PFSK-1 (cell line): Measurements from ENCODE around the gene MCTP1.

ENCODE experiments used
- FOXP2 ChIP-seq: optimal IDR thresholded peaks from 2 replicates; pipeline ENCODE3; 2011; ENCODE audit warnings: borderline replicate concordance, control low read depth, inconsistent platforms; ENCODE audit not compliant: insufficient read depth; ENCODE audit errors: extremely low read length, extremely low read depth
- POLR2AphosphoS5 ChIP-seq: IDR thresholded peaks from 2 replicates; pipeline ENCODE4 v1.6.1; 2012; ENCODE audit warnings: low read depth, mild to moderate bottlenecking, control low read depth, low read length, moderate library complexity
- REST ChIP-seq, 2 experiments: IDR thresholded peaks; 2 replicates each; pipeline versions ENCODE4 v1.6.1 to v1.8.0; 2011 to 2012; ENCODE audit warnings: low read depth in 2 of 2, low read length in 2 of 2, control low read depth in 1 of 2, inconsistent platforms in 1 of 2, mild to moderate bottlenecking in 1 of 2, moderate library complexity in 1 of 2; ENCODE audit not compliant: insufficient read depth in 1 of 2
- SIN3A ChIP-seq: IDR thresholded peaks from 2 replicates; pipeline ENCODE4 v1.6.1; 2012; ENCODE audit warnings: mild to moderate bottlenecking, low read length, moderate library complexity, borderline replicate concordance; ENCODE audit not compliant: insufficient read depth
- TAF1 ChIP-seq: IDR thresholded peaks from 2 replicates; pipeline ENCODE4 v1.6.1; 2012; ENCODE audit warnings: low read length, control low read depth, borderline replicate concordance; ENCODE audit not compliant: insufficient read depth

MCTP1 gene

DNA sequence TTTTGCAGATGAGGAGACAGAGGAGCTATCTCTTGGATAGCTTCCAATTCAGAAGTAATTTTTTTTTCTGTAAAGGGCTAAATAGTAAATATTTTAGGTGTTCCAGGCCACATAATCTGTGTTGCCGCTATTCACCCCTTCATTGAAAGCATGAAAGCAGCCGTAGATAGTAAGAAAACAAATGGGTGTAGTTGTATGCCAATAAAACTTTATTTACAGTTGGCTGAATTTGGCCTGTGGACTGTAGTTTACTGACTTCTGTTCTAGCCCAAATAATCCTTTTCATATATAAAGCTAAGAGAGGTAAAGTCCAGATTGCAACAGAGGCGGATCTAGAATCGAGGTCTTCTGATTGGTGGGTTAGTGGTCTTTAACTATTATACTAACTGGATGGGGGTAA is 537.5 kb downstream of the MCTP1 start:
- TF ChIP-seq POLR2AphosphoS5 (no peak), SIN3A (no peak), FOXP2 (no peak), REST (IDR thresholded peaks at IDR 0.05; ENCODE audit: insufficient read depth in 1 of 2, low read depth in 2 of 2, low read length in 2 of 2) (no peak), TAF1 (no peak)

DNA sequence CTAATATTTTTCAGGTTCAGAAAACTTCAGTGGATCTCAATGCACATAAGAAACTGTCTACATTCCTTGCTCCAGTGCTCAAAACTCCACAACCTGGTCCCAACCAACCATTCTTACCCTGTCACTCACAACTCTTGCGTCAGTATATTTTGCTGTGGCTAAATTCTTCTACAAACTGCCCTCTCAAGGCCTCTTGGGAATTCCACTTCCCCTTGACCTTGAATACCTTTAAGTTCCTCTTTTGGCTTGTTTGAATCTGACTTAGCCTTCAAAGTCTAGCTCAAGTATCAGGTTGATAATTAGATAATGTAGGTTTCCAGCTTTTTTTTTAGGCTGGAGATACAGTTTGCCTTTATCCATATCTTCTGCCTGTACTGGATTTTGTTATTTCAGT is 538.2 kb downstream of the MCTP1 start:
- TF ChIP-seq FOXP2 (no peak), SIN3A (no peak), POLR2AphosphoS5 (no peak), TAF1 (no peak)

- TF ChIP-seq TAF1 (no peak), FOXP2 (peak; percentile 11)
These were observed 538.8 kb downstream of the MCTP1 start for GRCh38 chr5:94745786-94746730.

GRCh38 chr5:94744906-94745305 is 540.0 kb downstream of the MCTP1 start:
- TF ChIP-seq POLR2AphosphoS5 (no peak), FOXP2 (no peak), REST (IDR thresholded peaks at IDR 0.05; ENCODE audit: insufficient read depth in 1 of 2, low read depth in 2 of 2, low read length in 2 of 2) (no peak), SIN3A (no peak), TAF1 (no peak)

DNA sequence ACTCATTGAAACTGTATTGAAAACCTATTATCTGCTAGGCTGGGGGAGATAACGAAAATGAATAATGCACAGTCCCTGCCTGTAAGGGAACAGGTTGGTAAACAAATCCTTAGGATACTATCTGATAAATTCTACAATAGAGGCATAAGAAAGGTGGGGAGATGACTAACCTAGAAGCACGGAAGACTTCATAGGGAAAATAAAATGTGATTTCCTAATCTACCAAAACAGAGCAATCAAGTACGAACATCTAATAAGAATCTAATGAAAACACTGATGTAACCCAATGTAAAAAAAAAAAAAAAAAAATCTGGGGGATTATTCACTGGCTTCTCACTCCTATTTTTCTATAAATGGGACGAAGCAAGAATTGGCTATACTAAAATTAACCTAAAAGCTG is 542.0 kb downstream of the MCTP1 start:
- TF ChIP-seq TAF1 = no peak
- no peak for TF ChIP-seq FOXP2
- no peak for TF ChIP-seq SIN3A
- TF ChIP-seq POLR2AphosphoS5 = no peak
- no peak for TF ChIP-seq REST (IDR thresholded peaks at IDR 0.05; ENCODE audit: insufficient read depth in 1 of 2, low read depth in 2 of 2, low read length in 2 of 2)

- TF ChIP-seq POLR2AphosphoS5 (no peak), FOXP2 (no peak), TAF1 (no peak), SIN3A (no peak), REST (IDR thresholded peaks at IDR 0.05; ENCODE audit: insufficient read depth in 1 of 2, low read depth in 2 of 2, low read length in 2 of 2) (no peak)
These were observed 544.6 kb downstream of the MCTP1 start for GRCh38 chr5:94740286-94740685.
